Endodermal cell (in vitro differentiated cells): Measurements from ENCODE around the gene NUDT19. TPM values are rescaled to one million over a fixed set of nuclear protein-coding genes. Genes with fewer than 3 reads are reported as not detected.
A peak's percentile ranks its signal among the peaks of the same experiment; 100 is the strongest.

Experiments used
- DNase-seq: peaks from one replicate; pipeline ENCODE4 v3.0.0-alpha.2; 2017
- H3K27ac ChIP-seq: 2 replicates; pipeline ENCODE4 v1.5.1; 2013; ENCODE audit warnings: mild to moderate bottlenecking, low read depth, low read length, moderate library complexity
- H3K27me3 ChIP-seq: 2 replicates; pipeline ENCODE4 v1.6.1; 2013; ENCODE audit warnings: mild to moderate bottlenecking, low read length, moderate library complexity; ENCODE audit not compliant: insufficient read depth, control insufficient read depth, poor library complexity, severe bottlenecking
- H3K36me3 ChIP-seq: 2 replicates; pipeline ENCODE4 v1.7.0; 2013; ENCODE audit warnings: mild to moderate bottlenecking, low read length, moderate library complexity; ENCODE audit not compliant: control insufficient read depth, insufficient read depth
- H3K4me1 ChIP-seq: one replicate; pipeline ENCODE4 v1.7.0; 2013; ENCODE audit warnings: low read length; ENCODE audit not compliant: control insufficient read depth, insufficient read depth
- H3K4me3 ChIP-seq: 2 replicates; pipeline ENCODE4 v1.5.1; 2013; ENCODE audit warnings: mild to moderate bottlenecking, low read length, moderate library complexity
- H3K9ac ChIP-seq: 2 replicates; pipeline ENCODE4 v1.6.1; 2013; ENCODE audit warnings: mild to moderate bottlenecking, low read length, moderate library complexity; ENCODE audit not compliant: poor library complexity, severe bottlenecking; ENCODE audit errors: extremely low read depth
- H3K9me3 ChIP-seq: 2 replicates; pipeline ENCODE4 v1.6.1; 2013; ENCODE audit warnings: mild to moderate bottlenecking, low read length, moderate library complexity; ENCODE audit not compliant: control insufficient read depth
- H3K27ac Mint-ChIP-seq: 2 replicates; pipeline ENCODE4 v1.8.0; 2020; ENCODE audit warnings: mixed read lengths
- H3K27me3 Mint-ChIP-seq: 2 replicates; pipeline ENCODE4 v1.8.0; 2021; ENCODE audit warnings: mild to moderate bottlenecking, mixed read lengths; ENCODE audit not compliant: insufficient read depth
- H3K36me3 Mint-ChIP-seq: 2 replicates; pipeline ENCODE4 v1.8.0; 2020; ENCODE audit warnings: low read depth, mixed read lengths
- H3K4me1 Mint-ChIP-seq: 2 replicates; pipeline ENCODE4 v1.8.0; 2020; ENCODE audit warnings: mixed read lengths
- H3K4me3 Mint-ChIP-seq: 2 replicates; pipeline ENCODE4 v1.8.0; 2020; ENCODE audit warnings: mild to moderate bottlenecking, moderate library complexity, mixed read lengths
- H3K9me3 Mint-ChIP-seq: 2 replicates; pipeline ENCODE4 v1.8.0; 2020; ENCODE audit warnings: mild to moderate bottlenecking, mixed read lengths
- WGBS, 2 experiments: methylation state at CpG; one replicate each; pipeline versions ENCODE4 v1.1.5 to v1.1.7; 2013; ENCODE audit warnings: missing lambda C conversion rate in 2 of 2, mixed read lengths in 1 of 2; ENCODE audit not compliant: insufficient coverage in 1 of 2, insufficient read length in 1 of 2; 5-methylcytosine and 5-hydroxymethylcytosine counted together
- total RNA-seq, 2 donors: library from RNA; stranded (reverse); fragmentation: NEBNext Ultra II Directional in 1 of 2; extraction: Animal tissue kit (Norgen Biotek cat#: 25700) in 1 of 2; gene quantifications; 2 replicates in 1 of 2; 3 replicates in 1 of 2; pipeline ENCODE4 v1.2.1, GENCODE V29; 2021
- TF ChIP-seq, protein P1 (sequence below): fragments of 200-600 bp; sonication (generic); conservative IDR thresholded peaks from 2 replicates; pipeline ENCODE4 v1.5.0; 2021; ENCODE audit warnings: antibody characterized with exemption, mild to moderate bottlenecking

NUDT19 gene
- total RNA-seq, 2 donors from 2014 or later: 5.8 to 6.8 TPM

GRCh38 chr19:32748497-32748896 lies 56.9 kb downstream of the NUDT19 start:
- Histone ChIP-seq H3K4me1 (no peaks in the 10 kb centered on the region), H3K4me3 (no peak overlapping the region), H3K9ac (no peak overlapping the region), H3K27ac (no peak overlapping the region), H3K9me3 (no peaks in the 10 kb centered on the region), H3K36me3 (no peaks in the 10 kb centered on the region), H3K27me3 (no peaks in the 10 kb centered on the region)
- Mint-ChIP-seq H3K27ac (no peak overlapping the region), H3K36me3 (no peaks in the 10 kb centered on the region), H3K9me3 (no peaks in the 10 kb centered on the region), H3K4me1 (no peaks in the 10 kb centered on the region), H3K4me3 (no peak overlapping the region), H3K27me3 (no peaks in the 10 kb centered on the region)
- DNase-seq: peak; percentile 66
- TF ChIP-seq, protein P1, sequence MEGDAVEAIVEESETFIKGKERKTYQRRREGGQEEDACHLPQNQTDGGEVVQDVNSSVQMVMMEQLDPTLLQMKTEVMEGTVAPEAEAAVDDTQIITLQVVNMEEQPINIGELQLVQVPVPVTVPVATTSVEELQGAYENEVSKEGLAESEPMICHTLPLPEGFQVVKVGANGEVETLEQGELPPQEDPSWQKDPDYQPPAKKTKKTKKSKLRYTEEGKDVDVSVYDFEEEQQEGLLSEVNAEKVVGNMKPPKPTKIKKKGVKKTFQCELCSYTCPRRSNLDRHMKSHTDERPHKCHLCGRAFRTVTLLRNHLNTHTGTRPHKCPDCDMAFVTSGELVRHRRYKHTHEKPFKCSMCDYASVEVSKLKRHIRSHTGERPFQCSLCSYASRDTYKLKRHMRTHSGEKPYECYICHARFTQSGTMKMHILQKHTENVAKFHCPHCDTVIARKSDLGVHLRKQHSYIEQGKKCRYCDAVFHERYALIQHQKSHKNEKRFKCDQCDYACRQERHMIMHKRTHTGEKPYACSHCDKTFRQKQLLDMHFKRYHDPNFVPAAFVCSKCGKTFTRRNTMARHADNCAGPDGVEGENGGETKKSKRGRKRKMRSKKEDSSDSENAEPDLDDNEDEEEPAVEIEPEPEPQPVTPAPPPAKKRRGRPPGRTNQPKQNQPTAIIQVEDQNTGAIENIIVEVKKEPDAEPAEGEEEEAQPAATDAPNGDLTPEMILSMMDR: peak; percentile 57
- 65 to 86% methylated on average over 5 of the region's 5 CpGs for WGBS, 2 experiments

DNA sequence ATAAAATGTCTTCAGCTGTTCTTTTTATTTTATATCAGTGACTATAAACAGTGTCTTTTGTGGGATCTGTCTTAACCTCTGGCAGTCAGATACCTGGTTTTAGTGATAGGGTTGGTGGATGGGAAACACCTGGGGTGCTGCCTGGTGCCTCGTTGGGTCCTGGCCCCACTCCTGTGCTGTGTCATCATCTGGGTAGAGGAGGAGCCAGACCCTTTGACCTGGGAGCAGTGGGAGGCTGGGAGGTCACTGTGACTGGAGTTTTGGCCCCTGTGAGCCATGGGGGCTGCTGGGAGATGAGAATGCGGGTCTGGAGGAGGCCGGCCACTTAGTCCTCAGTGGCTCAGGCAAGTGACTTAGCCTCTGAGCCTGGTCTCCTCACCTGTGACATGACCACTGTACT lies 57.3 kb downstream of the NUDT19 start:
- Mint-ChIP-seq H3K27me3 (no peaks in the 10 kb centered on the region), H3K36me3 (no peaks in the 10 kb centered on the region), H3K27ac (no peak overlapping the region), H3K4me3 (no peak overlapping the region), H3K4me1 (no peaks in the 10 kb centered on the region), H3K9me3 (no peaks in the 10 kb centered on the region)
- TF ChIP-seq, protein P1: no peak
- H3K36me3 ChIP-seq: no peaks in the 10 kb centered on the region
- H3K27ac ChIP-seq: no peak overlapping the region
- no peak overlapping the region for H3K9ac ChIP-seq
- DNase-seq: no peak
- no peaks in the 10 kb centered on the region for H3K9me3 ChIP-seq
- no peaks in the 10 kb centered on the region for H3K4me1 ChIP-seq
- H3K4me3 ChIP-seq: no peak overlapping the region
- no peaks in the 10 kb centered on the region for H3K27me3 ChIP-seq
- 70 to 86% methylated on average over 2 to 3 of the region's 3 CpGs for WGBS, 2 experiments

DNA sequence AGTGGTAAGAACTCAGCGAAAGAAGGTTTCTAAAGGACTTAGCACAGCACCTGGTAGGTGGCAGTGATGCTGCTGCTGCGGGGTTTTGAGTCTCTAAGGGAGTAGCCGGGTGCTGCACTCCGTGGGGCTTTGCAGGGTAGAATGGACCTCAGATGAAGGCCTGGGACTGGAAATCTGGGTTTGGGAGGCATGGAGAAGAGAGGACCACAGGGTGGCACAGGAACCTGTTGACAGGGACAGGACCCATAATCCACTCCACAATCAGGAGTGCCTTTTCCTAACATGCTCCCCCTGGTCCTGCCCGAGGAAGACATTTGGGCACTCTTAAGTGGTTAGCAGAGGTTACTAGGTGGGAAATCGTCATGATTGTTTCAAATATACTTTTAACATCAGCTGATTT lies 57.7 kb downstream of the NUDT19 start:
- Mint-ChIP-seq H3K9me3 (no peaks in the 10 kb centered on the region), H3K27ac (no peak overlapping the region), H3K27me3 (no peaks in the 10 kb centered on the region), H3K36me3 (no peaks in the 10 kb centered on the region), H3K4me1 (no peaks in the 10 kb centered on the region), H3K4me3 (no peak overlapping the region)
- Histone ChIP-seq H3K36me3 (no peaks in the 10 kb centered on the region), H3K27me3 (no peaks in the 10 kb centered on the region), H3K27ac (no peak overlapping the region), H3K4me1 (no peaks in the 10 kb centered on the region), H3K9me3 (no peaks in the 10 kb centered on the region), H3K9ac (no peak overlapping the region), H3K4me3 (no peak overlapping the region)
- no peak for DNase-seq
- WGBS, 2 experiments: 89 to 100% methylated on average over 2 to 6 of the region's 6 CpGs
- TF ChIP-seq, protein P1: no peak
